NOMO-1 treated with dmso at 0.1 percent for 144 hours (cell line): Measurements from ENCODE around the gene LMO7.

Experiments used
- DNase-seq: peaks from one replicate; lab custom pipeline; 2025; ENCODE audit not compliant: unreplicated experiment; lab: John Stamatoyannopoulos, UW

LMO7 gene

GRCh38 chr13:75877071-75877470, 240.9 kb downstream of the LMO7 start:
- DNase-seq = no peak

DNA sequence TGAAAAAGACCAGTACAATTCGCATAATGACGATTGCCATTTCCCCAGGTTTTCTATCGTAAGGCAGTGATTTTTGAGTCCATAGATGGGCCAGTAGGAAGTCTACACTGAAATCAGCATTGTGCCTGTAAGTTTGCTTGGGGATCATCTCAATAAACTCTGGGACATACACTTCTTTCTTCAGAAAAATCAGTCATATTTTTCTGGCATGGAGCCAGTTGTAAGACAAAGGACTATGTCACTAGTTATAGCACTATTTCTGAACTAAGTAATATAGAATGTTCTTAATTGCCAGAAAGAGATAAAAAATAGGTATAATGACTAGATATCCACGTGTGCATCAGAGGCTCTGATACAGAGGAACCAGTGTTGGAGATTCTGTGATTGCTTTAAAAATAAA, 243.5 kb downstream of the LMO7 start:
- no peak for DNase-seq

DNA sequence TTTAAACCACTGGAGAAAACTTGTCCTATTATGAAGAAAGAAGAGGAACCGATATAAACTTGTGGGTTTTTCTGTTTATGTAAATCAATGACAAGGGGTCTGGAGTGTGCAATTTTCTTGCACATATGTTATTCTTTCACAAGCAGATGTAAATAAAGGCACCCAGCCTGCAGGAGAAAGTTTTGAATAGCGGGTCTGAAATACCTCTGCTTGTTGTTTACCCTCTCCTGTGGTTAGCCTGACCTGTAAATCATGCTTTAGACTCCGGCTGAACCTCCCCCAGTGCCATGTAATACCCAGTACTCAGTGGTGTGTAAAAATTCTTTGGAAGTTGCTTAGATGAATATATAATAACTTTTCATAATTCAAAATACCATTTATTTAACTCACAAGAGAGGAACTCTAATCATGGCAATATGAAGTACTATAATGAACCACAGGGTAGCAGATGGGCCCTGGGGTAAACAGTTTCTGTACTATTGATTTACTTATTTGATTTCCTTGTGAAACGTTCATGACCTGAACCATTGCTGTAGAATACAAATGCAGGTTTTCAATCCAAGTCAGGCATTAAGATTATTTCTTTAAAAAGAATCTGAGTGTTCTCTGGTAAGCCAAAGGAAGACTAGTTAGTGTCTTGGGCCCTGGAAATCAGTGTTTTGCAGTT, 245.1 kb downstream of the LMO7 start:
- no peak for DNase-seq

- no peak for DNase-seq
These were observed 246.1 kb downstream of the LMO7 start for GRCh38 chr13:75882261-75882660.

GRCh38 chr13:75889427-75889826, 253.3 kb downstream of the LMO7 start:
- DNase-seq = no peak

- DNase-seq = no peak
These were observed 259.0 kb downstream of the LMO7 start for GRCh38 chr13:75895168-75895567.

DNA sequence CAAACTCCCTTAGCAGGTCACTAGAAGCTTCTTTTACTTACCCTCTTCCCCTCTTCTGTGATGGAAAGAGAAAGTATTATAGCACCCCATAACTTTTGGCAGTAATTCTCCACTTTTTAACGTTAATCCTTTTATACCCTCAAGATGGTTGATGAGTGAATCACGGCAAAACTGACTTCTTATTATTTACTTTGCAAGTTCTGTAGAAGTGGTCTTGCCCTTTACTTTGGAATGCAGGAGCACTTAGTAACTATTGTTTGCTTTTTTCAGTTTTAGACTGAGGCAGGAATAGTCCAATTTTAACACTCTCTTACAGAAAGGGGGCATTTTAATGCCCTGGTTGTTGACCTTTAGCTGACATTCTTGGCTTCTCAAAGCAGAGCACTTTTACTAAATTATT, 260.1 kb downstream of the LMO7 start:
- DNase-seq = no peak

DNA sequence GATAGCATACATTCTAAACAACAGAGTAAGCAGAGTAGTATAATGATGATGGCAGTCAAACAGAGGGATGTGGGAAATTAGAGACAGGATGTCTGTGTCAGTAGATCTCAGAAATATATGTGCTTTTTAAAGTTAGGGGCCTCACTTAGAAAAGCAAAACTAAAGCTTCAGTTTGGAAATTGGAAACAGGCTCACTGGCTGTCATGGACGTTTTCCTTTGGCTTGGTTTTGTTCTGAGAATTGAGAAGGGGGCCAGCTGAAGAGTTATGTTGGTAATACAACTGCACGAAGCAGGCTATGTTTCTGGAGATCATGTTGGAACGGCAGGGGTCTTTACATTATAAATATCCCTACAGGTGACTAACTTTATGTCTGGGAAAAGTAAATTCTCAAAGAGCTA, 261.3 kb downstream of the LMO7 start:
- no peak for DNase-seq

- no peak for DNase-seq
These were observed 265.4 kb downstream of the LMO7 start for GRCh38 chr13:75901501-75901900.

GRCh38 chr13:75902166-75903104, 266.3 kb downstream of the LMO7 start:
- no peak for DNase-seq

GRCh38 chr13:75904012-75904411, 267.9 kb downstream of the LMO7 start:
- DNase-seq = no peak

GRCh38 chr13:75906315-75906714, 270.2 kb downstream of the LMO7 start:
- no peak for DNase-seq

DNA sequence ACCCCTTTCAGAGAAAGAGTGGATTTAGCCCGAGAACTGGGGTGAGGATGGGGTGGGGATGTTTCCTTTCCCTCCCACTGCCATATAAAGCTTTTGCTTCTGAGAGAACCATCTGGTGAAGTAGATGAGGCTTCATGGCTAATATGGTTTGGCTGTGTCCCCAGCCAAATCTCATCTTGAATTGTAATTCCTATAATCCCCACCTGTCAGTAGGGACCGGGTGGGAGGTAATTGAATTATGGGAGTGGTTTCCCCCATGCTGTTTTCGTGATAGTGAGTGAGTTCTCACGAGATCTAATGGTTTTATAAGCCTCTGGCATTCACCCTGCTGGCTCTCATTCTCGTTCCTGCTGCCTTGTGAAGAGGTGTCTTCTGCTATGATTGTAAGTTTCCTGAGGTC, 270.9 kb downstream of the LMO7 start:
- DNase-seq = no peak

- DNase-seq = no peak
These were observed 272.0 kb downstream of the LMO7 start for GRCh38 chr13:75908141-75908540.
